ENCODE results near the gene IQSEC1.

GRCh38 chr3:13002398-13003124, 70.7 kb downstream of the IQSEC1 start:
- no peak for TF ChIP-seq CTCF (IDR thresholded peaks at IDR 0.05 in 2 of 3, conservative IDR thresholded peaks at IDR 0.05 in 1 of 3; ENCODE audit: borderline replicate concordance in 1 of 3, insufficient read depth in 1 of 3, low read depth in 2 of 3, low read length in 2 of 3)
- TF ChIP-seq, protein P1, sequence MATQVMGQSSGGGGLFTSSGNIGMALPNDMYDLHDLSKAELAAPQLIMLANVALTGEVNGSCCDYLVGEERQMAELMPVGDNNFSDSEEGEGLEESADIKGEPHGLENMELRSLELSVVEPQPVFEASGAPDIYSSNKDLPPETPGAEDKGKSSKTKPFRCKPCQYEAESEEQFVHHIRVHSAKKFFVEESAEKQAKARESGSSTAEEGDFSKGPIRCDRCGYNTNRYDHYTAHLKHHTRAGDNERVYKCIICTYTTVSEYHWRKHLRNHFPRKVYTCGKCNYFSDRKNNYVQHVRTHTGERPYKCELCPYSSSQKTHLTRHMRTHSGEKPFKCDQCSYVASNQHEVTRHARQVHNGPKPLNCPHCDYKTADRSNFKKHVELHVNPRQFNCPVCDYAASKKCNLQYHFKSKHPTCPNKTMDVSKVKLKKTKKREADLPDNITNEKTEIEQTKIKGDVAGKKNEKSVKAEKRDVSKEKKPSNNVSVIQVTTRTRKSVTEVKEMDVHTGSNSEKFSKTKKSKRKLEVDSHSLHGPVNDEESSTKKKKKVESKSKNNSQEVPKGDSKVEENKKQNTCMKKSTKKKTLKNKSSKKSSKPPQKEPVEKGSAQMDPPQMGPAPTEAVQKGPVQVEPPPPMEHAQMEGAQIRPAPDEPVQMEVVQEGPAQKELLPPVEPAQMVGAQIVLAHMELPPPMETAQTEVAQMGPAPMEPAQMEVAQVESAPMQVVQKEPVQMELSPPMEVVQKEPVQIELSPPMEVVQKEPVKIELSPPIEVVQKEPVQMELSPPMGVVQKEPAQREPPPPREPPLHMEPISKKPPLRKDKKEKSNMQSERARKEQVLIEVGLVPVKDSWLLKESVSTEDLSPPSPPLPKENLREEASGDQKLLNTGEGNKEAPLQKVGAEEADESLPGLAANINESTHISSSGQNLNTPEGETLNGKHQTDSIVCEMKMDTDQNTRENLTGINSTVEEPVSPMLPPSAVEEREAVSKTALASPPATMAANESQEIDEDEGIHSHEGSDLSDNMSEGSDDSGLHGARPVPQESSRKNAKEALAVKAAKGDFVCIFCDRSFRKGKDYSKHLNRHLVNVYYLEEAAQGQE (IDR thresholded peaks at IDR 0.05; ENCODE audit: low read depth): no peak
- no peak for TF ChIP-seq YY1 (IDR thresholded peaks at IDR 0.05; ENCODE audit: extremely low read depth, insufficient replicate concordance, low read depth, low read length)
- no peak for TF ChIP-seq POLR2A (IDR thresholded peaks at IDR 0.05; ENCODE audit: borderline replicate concordance, extremely low read depth, insufficient read depth, insufficient read length)
- TF ChIP-seq MAX (IDR thresholded peaks at IDR 0.05): no peak
- TF ChIP-seq RAD21 (IDR thresholded peaks at IDR 0.05; ENCODE audit: low read depth): no peak
- no peak for TF ChIP-seq EZH2 (IDR thresholded peaks at IDR 0.05)
